Fibroblast of peridontal ligament (primary cell): ENCODE data around the gene DNM3.
"Not testable (repeated sequence)": the region's sequence is repeated elsewhere in the genome, so short reads cannot be mapped to it uniquely, and the experiment has no call there.

Experiments used
- DNase-seq: peaks from one replicate; pipeline ENCODE4 v3.0.0-alpha.2; 2010; ENCODE audit errors: extremely low read depth

DNM3 gene

GRCh38 chr1:171841050-171841910, at the start of gene DNM3:
Gene DNM3 (plus strand): TSS chr1:171841498. CDS start chr1:171841657, 159 bp downstream.
- peak; percentile 82 for DNase-seq

DNA sequence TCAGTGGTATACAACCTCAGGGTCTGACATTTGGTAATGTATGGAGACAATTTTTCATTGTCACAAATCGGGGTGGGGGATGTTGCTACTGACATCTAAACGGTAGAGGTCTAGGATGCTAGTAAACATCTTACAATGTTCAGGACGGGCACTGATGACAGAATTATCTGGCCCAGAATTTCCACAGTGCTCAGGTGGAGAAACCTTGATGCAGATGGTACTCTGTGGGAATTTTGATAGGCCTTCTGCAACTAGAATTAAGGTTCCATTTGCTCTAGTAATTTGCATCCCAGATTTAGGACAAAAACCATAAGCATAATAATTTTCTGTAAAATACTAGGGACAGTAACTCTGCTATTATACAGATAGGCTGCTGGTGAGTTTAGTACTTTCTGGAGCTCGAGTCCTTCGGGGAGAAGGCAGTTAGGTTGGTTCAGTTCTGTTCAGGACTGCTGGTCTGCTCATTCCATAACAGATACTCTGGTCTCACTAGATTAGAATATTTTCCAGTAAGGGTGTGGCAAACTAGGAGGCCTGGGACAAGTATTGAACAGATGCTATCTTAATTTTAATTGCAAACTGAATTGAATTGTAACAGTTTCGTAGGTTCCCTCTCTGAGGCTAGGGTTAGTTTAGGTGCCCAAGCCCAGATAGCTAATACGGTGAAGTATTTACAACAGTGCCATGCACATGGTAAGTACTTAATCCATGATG, 48.5 kb upstream of the DNM3 start:
- no peak for DNase-seq

GRCh38 chr1:171793636-171794035, 47.7 kb upstream of the DNM3 start:
- no peak for DNase-seq

DNA sequence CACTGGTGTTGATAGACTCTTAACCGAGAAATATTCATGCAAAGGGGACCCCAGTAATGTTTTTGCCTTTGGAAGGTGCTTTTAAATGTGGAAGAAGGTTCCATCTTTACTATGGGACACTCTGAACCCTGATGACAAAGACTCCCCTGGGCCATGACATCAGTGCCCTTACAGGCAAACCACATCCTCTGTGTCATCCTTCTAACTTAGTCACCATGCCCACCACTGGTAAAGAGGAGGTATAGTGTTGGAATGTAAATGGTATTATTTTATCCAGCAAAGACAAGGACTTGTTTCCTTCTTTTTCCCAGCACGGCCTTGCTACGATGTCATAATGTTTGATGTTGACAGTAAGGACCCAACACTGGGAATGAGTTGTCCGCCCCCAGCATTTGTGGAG, 47.2 kb upstream of the DNM3 start:
- DNase-seq, result no peak

- DNase-seq, result no peak
Observed at GRCh38 chr1:171796592-171796991, 44.7 kb upstream of the DNM3 start.

DNA sequence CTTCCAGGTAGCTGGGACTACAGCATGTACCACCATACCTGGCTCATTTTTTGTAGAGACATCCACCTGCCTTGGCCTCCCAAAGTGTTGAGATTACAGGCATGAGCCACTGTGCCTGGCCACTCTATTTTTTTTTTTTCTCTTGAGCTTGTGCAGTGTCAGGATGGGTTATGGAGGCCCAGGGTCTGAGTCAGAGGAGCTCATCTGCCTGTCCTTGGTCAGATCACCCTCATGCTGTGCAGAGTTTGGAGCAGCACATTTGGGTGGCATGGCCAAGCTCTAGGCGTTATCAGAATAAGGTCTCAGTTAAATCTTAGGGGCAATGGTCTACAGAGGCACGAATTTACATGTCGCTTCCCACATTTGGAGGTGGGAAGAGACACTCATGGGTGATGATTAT, 43.0 kb upstream of the DNM3 start:
- no peak for DNase-seq

DNA sequence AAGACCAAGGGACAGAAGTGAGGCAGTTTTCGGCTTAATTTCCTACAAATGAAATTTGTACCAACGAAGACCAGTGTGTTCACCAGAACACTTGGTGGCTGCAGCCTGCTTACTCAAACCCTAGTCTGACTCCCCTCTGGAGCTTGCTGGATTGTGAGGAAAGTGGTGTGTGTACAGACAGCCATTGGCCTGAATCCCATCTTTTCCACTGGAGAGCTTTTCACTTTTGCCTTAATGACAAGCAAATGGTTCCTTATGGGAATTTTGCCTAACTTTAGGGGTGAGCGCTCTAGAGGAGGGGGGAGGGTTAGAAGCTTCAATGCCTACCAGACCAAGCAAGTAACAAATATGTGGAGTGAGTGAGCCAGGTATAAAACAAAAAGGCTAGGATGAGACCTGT, 42.5 kb upstream of the DNM3 start:
- DNase-seq, result no peak

DNA sequence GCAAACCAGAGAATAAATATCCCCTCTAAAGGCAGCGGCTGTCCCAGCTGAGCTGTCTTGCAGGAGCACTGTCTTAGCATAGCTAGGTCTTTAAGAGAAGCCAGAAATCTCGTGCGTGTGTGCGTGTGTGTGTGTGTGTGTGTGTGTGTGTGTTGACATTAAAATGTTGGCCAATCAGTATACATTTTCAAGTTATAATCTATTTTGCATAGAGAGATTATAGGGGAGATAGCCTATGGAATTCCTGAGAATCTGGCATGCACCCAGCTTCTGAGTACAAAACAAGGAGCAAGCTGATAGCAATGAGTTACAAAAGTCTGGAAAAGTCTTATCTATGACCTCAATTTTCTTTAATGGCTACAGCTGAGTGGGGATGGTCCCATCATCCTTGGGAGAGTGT, 42.1 kb upstream of the DNM3 start:
- no peak for DNase-seq

GRCh38 chr1:171799698-171800097, 41.6 kb upstream of the DNM3 start:
- DNase-seq, result not testable (repeated sequence)

GRCh38 chr1:171800342-171800741, 41.0 kb upstream of the DNM3 start:
- no peak for DNase-seq

- no peak for DNase-seq
Observed at GRCh38 chr1:171800851-171801250, 40.4 kb upstream of the DNM3 start.

GRCh38 chr1:171801487-171801891, 39.8 kb upstream of the DNM3 start:
- peak; percentile 66 for DNase-seq

GRCh38 chr1:171802207-171802606, 39.1 kb upstream of the DNM3 start:
- no peak for DNase-seq

GRCh38 chr1:171803045-171803444, 38.3 kb upstream of the DNM3 start:
- DNase-seq, result peak; percentile 94

DNA sequence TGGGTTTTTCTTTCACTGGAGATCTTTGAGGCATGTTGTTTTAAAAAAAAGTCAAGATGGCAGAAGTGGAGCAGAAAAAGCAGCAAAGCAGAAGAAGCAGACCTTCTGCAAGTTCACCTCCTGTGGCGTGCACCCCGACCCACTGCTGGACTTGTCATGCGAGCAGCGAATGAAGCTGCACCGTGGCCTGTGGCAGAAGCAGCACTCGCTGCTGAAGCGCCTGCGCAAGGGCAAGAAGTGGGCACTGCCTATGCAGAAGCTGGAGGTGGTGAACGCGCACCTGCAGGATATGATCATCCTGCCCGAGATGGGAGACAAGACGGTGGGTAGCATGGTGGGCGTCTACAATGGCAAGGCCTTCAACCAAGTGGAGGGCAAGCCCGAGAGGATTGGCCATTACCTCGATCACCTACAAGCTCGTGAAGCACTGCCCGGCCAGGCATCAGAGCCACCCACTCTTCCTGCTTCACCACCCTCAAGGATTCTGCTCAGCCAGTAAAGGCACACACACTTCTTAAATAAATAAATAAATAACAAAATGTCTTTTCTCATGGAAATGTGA, 37.8 kb upstream of the DNM3 start:
- no peak for DNase-seq

GRCh38 chr1:171805395-171806115, 35.7 kb upstream of the DNM3 start:
- no peak for DNase-seq

DNA sequence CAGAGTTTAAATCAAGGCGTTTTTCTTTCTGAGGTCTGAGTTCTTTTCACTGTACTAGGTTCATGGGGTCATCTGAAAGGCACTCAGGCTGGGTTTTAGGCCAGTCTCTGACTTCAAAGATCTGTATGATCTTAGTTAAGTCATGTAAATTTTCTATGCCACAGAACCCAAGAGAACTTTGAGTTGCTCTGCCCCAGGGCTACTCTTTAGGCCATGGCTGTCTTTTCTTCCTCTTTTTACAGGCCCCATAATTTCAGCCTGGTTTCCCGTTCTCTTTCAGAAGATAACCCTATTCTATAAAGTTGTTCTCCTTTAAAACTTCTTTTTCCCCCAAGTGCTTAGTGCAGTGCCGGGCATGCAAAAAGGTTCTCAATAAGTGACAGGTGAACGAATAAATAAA, 33.7 kb upstream of the DNM3 start:
- DNase-seq, result no peak

- no peak for DNase-seq
Observed at GRCh38 chr1:171809834-171810233, 31.5 kb upstream of the DNM3 start.

DNA sequence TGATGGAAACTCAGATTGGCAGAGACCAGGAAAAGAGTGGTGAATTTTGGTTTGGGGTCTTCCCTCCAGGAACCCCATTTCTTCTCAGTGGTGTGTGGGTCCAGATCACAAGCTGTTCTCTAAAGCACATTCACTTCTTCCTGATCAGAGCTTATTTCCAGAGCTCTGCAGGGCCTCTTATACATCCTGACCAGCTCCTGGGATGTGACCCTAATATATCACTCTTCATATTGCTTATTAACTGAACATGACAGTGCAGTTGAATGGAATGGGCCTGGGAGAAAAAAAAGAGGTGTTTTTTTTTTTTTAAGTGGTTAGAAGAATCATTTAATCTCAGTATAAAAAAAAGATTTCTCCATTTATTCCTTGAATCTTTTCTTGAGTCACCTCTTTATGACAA, 29.6 kb upstream of the DNM3 start:
- no peak for DNase-seq

DNA sequence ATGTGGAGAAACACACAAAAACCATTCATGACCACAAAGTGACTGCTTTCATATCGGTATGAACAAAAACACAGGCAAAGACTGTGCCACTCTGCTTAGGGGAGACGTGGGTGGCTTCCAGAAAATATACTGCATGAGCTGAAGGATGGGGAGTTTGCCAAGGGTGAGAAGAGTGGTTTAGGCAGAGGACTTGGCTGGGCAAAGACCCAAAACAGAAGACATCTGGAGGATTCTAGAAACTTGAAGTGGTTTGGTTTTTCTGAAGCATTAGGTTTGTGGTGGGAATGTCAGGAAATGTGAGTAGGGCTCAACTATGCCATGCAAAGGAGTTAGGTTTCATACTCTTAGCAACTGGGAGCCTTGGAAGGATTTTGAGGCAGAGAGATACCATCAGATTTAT, 26.6 kb upstream of the DNM3 start:
- DNase-seq, result peak; percentile 95

- no peak for DNase-seq
Observed at GRCh38 chr1:171816300-171816901, 24.9 kb upstream of the DNM3 start.
